Liver (tissue), 3 donors: ENCODE measurements around the gene CREB3L2.
"Not testable (repeated sequence)": the region's sequence is repeated elsewhere in the genome, so short reads cannot be mapped to it uniquely, and the experiment has no call there.

Experiments used
- EGR1 ChIP-seq, 2 donors: IDR thresholded peaks; 2 replicates each; pipeline ENCODE4 v1.6.1; 2016 to 2018; ENCODE audit warnings: antibody characterized with exemption in 2 of 2, low read depth in 2 of 2
- TAF1 ChIP-seq: conservative IDR thresholded peaks from 2 replicates; pipeline ENCODE4 v1.6.1; 2016; ENCODE audit warnings: antibody characterized with exemption, mild to moderate bottlenecking
- TF ChIP-seq, protein P1 (sequence below): fragments of 150-350 bp; IDR thresholded peaks from 2 replicates; pipeline ENCODE4 v1.5.1; 2017; ENCODE audit warnings: improper control_type of control experiment, low read depth, low read length; ENCODE audit not compliant: missing input control
- TF ChIP-seq, protein P2 (sequence below): IDR thresholded peaks from 2 replicates; pipeline ENCODE4 v1.6.1; 2016; ENCODE audit warnings: antibody characterized with exemption, mild to moderate bottlenecking
- TF ChIP-seq, protein P3 (sequence below): IDR thresholded peaks from 2 replicates; pipeline ENCODE4 v1.6.1; 2016; ENCODE audit warnings: antibody characterized with exemption
- donor health status: healthy.
- donor health status: healthy.

DNA sequence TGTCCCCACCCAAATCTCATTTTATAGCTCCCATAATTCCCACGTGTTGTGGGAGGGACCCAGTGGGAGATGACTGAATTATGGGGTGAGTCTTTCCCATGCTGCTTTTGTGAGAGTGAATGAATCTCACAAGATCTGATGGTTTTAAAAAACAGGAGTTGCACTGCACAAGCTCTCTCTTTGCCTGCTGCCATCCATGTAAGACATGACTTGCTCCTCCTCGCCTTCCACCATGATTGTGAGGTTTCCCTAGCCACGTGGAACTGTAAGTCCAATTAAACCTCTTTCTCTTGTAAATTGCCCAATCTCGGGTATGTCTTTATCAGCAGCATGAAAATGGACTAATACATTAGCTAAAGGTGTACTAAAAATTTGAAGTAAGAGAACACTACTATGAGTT lies 95.2 kb downstream of the CREB3L2 start:
- TF ChIP-seq, protein P1, sequence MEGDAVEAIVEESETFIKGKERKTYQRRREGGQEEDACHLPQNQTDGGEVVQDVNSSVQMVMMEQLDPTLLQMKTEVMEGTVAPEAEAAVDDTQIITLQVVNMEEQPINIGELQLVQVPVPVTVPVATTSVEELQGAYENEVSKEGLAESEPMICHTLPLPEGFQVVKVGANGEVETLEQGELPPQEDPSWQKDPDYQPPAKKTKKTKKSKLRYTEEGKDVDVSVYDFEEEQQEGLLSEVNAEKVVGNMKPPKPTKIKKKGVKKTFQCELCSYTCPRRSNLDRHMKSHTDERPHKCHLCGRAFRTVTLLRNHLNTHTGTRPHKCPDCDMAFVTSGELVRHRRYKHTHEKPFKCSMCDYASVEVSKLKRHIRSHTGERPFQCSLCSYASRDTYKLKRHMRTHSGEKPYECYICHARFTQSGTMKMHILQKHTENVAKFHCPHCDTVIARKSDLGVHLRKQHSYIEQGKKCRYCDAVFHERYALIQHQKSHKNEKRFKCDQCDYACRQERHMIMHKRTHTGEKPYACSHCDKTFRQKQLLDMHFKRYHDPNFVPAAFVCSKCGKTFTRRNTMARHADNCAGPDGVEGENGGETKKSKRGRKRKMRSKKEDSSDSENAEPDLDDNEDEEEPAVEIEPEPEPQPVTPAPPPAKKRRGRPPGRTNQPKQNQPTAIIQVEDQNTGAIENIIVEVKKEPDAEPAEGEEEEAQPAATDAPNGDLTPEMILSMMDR = not testable (repeated sequence)
- TF ChIP-seq, protein P2, sequence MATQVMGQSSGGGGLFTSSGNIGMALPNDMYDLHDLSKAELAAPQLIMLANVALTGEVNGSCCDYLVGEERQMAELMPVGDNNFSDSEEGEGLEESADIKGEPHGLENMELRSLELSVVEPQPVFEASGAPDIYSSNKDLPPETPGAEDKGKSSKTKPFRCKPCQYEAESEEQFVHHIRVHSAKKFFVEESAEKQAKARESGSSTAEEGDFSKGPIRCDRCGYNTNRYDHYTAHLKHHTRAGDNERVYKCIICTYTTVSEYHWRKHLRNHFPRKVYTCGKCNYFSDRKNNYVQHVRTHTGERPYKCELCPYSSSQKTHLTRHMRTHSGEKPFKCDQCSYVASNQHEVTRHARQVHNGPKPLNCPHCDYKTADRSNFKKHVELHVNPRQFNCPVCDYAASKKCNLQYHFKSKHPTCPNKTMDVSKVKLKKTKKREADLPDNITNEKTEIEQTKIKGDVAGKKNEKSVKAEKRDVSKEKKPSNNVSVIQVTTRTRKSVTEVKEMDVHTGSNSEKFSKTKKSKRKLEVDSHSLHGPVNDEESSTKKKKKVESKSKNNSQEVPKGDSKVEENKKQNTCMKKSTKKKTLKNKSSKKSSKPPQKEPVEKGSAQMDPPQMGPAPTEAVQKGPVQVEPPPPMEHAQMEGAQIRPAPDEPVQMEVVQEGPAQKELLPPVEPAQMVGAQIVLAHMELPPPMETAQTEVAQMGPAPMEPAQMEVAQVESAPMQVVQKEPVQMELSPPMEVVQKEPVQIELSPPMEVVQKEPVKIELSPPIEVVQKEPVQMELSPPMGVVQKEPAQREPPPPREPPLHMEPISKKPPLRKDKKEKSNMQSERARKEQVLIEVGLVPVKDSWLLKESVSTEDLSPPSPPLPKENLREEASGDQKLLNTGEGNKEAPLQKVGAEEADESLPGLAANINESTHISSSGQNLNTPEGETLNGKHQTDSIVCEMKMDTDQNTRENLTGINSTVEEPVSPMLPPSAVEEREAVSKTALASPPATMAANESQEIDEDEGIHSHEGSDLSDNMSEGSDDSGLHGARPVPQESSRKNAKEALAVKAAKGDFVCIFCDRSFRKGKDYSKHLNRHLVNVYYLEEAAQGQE = not testable (repeated sequence)
- TF ChIP-seq, protein P3, sequence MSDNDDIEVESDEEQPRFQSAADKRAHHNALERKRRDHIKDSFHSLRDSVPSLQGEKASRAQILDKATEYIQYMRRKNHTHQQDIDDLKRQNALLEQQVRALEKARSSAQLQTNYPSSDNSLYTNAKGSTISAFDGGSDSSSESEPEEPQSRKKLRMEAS = not testable (repeated sequence)
- not testable (repeated sequence) for TF ChIP-seq EGR1 (IDR thresholded peaks at IDR 0.05; ENCODE audit: low read depth in 2 of 2); TAF1
